Tibial artery (tissue), 4 donors: ENCODE data around the gene FAM98A.

Source experiments
- DNase-seq, 2 donors: peaks; one replicate each; pipeline ENCODE4 v3.0.0-alpha.2; 2019
- H3K27ac ChIP-seq, 2 donors: fragments of 200-600 bp; sonication (generic) in 1 of 2; 1 replicate in 1 of 2; 2 replicates in 1 of 2; pipeline ENCODE4 v1.5.1; 2018 to 2019; ENCODE audit warnings: mild to moderate bottlenecking in 1 of 2
- H3K27me3 ChIP-seq, 2 donors: fragments of 200-600 bp; sonication (generic) in 1 of 2; one replicate each; pipeline versions ENCODE4 v1.5.1 to v1.6.0; 2016 to 2019
- H3K36me3 ChIP-seq, 3 donors: fragments of 200-600 bp; sonication (generic) in 2 of 3; one replicate each; pipeline ENCODE4 v1.5.1; 2016 to 2019; ENCODE audit warnings: mild to moderate bottlenecking in 2 of 3
- H3K4me1 ChIP-seq, 4 donors: fragments of 200-600 bp; sonication (generic) in 2 of 4; 1 replicate in 3 of 4; 2 replicates in 1 of 4; pipeline ENCODE4 v1.5.1; 2016 to 2019
- H3K4me3 ChIP-seq, 2 donors: fragments of 200-600 bp; sonication (generic) in 1 of 2; 1 replicate in 1 of 2; 2 replicates in 1 of 2; pipeline ENCODE4 v1.5.1; 2018 to 2019; ENCODE audit warnings: mild to moderate bottlenecking in 2 of 2
- H3K9me3 ChIP-seq, 3 donors: fragments of 200-600 bp; sonication (generic) in 1 of 3; one replicate each; pipeline ENCODE4 v1.5.1; 2016 to 2019
- intact Hi-C: fragments of 100-400 bp; cut with DNase I; formaldehyde crosslinking; loops from one replicate; pipeline ENCODE4 v1.15.0; 2023; ENCODE audit warnings: low total_unique reads
- TF ChIP-seq, protein P1 (sequence below), 2 experiments: fragments of 200-600 bp in 1 of 2; fragments of 450-650 bp in 1 of 2; IDR thresholded peaks; one replicate each; pipeline ENCODE4 v1.5.1; 2017 to 2019; ENCODE audit warnings: antibody characterized with exemption in 2 of 2, mild to moderate bottlenecking in 1 of 2, moderate library complexity in 1 of 2

The FAM98A gene

DNA sequence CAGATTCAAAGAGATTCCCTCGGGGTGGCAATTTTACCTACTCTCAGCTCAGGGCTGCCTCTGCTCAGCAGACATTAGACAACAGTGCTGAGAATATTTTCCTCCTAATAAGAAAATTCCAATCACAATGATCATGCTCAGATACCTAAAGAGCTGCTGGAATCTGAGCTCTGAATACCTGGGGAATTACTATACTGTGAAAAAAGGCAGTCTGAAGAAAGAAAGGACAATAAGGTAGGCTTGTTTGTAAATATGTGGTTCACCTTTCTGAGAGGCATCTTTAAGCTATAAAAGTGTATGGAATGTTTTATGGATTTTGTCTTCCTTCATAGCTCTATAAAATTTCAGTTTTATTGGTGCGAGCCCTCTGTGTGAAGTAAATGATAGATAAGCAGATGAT lies 34.2 kb upstream of the FAM98A start:
- Histone ChIP-seq H3K36me3 (no peaks in the 10 kb centered on the region), H3K27ac (no peak overlapping the region), H3K27me3 (no peaks in the 10 kb centered on the region), H3K9me3 (no peaks in the 10 kb centered on the region), H3K4me3 (no peak overlapping the region), H3K4me1 (no peaks in the 10 kb centered on the region)
- intact Hi-C loops: no loop called here
- TF ChIP-seq, protein P1, sequence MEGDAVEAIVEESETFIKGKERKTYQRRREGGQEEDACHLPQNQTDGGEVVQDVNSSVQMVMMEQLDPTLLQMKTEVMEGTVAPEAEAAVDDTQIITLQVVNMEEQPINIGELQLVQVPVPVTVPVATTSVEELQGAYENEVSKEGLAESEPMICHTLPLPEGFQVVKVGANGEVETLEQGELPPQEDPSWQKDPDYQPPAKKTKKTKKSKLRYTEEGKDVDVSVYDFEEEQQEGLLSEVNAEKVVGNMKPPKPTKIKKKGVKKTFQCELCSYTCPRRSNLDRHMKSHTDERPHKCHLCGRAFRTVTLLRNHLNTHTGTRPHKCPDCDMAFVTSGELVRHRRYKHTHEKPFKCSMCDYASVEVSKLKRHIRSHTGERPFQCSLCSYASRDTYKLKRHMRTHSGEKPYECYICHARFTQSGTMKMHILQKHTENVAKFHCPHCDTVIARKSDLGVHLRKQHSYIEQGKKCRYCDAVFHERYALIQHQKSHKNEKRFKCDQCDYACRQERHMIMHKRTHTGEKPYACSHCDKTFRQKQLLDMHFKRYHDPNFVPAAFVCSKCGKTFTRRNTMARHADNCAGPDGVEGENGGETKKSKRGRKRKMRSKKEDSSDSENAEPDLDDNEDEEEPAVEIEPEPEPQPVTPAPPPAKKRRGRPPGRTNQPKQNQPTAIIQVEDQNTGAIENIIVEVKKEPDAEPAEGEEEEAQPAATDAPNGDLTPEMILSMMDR (IDR thresholded peaks at IDR 0.05): no peak
- DNase-seq: no peak

DNA sequence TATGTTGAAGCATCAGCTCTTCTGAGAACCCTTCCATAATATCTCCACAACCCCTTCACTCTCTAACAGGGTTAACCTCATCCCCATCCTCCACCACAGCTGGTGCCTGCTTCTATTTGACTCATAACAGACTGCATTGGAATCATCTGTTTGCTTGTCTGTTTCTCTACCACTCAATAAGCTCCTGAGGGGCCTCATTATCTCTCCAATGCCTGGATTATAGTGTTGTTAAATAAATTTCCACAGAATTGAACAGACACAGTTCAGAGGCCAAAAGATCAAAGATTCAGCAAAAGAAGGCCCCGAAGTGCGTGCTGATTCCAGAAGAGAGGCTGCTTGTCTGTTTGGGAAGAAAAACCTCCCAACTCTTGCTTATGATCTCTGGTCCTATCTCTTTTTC lies 33.7 kb upstream of the FAM98A start:
- Histone ChIP-seq H3K4me3 (no peak overlapping the region), H3K36me3 (no peaks in the 10 kb centered on the region), H3K27me3 (no peaks in the 10 kb centered on the region), H3K27ac (no peak overlapping the region), H3K4me1 (no peaks in the 10 kb centered on the region), H3K9me3 (no peaks in the 10 kb centered on the region)
- intact Hi-C loops: no loop called here
- no peak for DNase-seq
- TF ChIP-seq, protein P1 (IDR thresholded peaks at IDR 0.05): no peak

DNA sequence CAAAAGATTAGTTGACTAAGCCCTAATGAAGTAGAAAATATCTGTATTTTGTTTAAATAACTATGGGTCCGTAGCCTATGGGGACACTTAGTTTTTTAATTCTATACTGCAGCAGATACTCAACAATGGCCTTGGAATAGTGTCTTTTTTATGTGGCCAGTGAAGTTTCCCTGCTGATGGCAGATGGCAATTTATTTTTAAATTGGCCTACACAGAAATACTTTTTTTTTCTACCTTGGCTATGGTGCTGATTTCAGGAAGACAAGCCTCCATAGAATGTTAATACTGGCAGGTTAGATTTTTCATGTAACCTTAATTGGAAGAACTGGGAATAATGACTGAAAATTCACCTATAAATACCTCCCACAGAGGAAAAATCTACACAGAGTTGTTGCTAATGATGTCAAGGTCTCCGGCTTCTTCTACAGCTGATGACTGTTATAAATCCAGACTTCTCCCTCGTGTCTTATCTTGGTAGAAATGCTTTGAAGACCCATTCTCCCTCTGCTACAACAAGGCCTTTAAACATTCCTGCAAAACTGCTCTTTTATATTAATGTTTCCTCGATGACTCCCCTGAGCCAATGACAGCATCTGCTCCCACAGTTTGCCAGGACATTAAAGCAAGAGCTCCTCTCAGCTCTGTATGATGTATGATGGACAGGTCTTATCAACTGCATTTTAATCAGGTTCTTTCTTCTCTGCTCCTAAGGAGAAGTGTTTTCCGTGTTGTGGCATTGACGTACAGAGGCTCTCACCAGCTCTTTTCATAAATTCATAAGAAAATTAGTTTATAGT lies 29.1 kb upstream of the FAM98A start:
- TF ChIP-seq, protein P1 (IDR thresholded peaks at IDR 0.05): no peak
- intact Hi-C loops: no loop called here
- H3K27ac ChIP-seq: no peak overlapping the region

DNA sequence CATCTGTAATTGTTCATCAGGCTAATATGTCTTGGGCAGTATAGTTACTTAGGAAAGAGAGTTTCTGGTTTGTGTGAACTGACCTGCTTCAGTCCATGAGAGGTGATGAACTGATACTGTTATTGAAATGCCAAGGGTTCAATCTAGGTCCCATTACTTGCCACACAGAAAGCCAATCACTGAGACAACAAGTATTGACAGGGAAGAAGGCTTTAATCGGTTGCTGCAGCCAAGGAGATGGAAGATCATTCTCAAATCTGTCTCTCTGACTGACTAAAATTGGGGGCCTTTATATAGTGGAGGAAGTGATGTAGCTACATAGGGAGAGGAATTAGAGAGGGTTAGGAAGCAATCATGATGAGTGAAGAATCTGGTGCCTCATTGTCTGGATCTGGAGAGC lies 19.9 kb upstream of the FAM98A start:
- TF ChIP-seq, protein P1 (IDR thresholded peaks at IDR 0.05): no peak
- no peaks in the 10 kb centered on the region for H3K36me3 ChIP-seq
- no peaks in the 10 kb centered on the region for H3K4me1 ChIP-seq
- peaks cover 0 to 9% (median 3%) of the 10 kb centered on the region in 3 donors for H3K9me3 ChIP-seq
- intact Hi-C loops: no loop called here
- no peak overlapping the region for H3K27ac ChIP-seq
- DNase-seq: no peak
- H3K27me3 ChIP-seq: no peaks in the 10 kb centered on the region
- no peak overlapping the region for H3K4me3 ChIP-seq

More for the DNA sequence above, 29.1 kb upstream of the FAM98A start:
- H3K9me3 ChIP-seq: no peaks in the 10 kb centered on the region
- no peaks in the 10 kb centered on the region for H3K27me3 ChIP-seq
- H3K36me3 ChIP-seq: no peaks in the 10 kb centered on the region
- DNase-seq: no peak
- no peaks in the 10 kb centered on the region for H3K4me1 ChIP-seq
- no peak overlapping the region for H3K4me3 ChIP-seq

DNA sequence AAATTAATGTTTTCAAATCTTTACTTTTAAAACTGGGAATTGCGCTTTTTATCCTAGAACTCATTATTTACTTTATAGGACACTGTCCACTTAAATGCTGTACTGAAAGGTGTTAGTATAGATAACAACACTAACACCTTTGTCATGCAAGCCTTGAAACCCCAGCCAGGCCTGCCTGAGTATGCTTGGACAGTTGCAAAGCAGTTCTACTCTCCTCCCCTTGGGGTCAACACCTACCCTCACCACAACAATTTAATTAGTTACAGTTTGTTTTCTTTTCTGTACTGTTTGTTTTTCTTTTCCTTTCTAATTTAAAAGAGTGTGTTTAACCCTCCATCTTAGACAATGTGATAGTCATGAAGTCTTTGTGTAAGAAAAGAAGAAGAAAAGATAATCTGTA lies 18.9 kb upstream of the FAM98A start:
- Histone ChIP-seq H3K4me1 (no peaks in the 10 kb centered on the region), H3K27me3 (no peaks in the 10 kb centered on the region), H3K36me3 (no peaks in the 10 kb centered on the region), H3K4me3 (no peak overlapping the region), H3K27ac (no peak overlapping the region), H3K9me3 (peaks cover 0 to 9% (median 3%) of the 10 kb centered on the region in 3 donors)
- no peak for DNase-seq
- TF ChIP-seq, protein P1 (IDR thresholded peaks at IDR 0.05): no peak
- intact Hi-C loops: no loop called here
